Activated CD4-positive, alpha-beta T cell treated with anti-CD3 and anti-CD28 coated beads, Interleukin-2, amount 50 U/mL, for 4 hours (primary cell): ENCODE data around the gene SLC5A2.
"Not testable (repeated sequence)": the region's sequence is repeated elsewhere in the genome, so short reads cannot be mapped to it uniquely, and the experiment has no call there.

ENCODE experiments used
- DNase-seq, 2 experiments: peaks; one replicate each; pipeline ENCODE4 v3.0.0-alpha.2; 2020

The SLC5A2 gene

GRCh38 chr16:31530405-31530804, 47.5 kb downstream of the SLC5A2 start:
- no peak for DNase-seq

DNA sequence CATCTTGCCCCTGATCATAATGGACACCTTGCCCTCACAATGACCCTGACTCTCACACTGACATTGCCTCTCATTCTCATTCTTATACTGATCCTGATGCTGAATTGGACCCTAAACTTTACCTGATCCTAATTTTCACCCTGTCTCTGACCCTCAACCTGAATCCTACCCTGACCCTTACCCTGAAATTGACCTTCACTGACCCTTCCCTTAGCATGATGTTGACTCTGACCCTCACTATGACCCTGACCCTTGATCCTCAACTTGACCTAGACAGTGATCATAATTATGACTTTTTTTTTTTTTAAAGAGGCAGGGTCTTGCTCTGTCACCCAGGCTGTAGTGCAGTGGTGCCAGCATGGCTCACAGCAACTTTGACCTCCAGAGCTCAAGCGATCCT, 48.2 kb downstream of the SLC5A2 start:
- DNase-seq: no peak

DNA sequence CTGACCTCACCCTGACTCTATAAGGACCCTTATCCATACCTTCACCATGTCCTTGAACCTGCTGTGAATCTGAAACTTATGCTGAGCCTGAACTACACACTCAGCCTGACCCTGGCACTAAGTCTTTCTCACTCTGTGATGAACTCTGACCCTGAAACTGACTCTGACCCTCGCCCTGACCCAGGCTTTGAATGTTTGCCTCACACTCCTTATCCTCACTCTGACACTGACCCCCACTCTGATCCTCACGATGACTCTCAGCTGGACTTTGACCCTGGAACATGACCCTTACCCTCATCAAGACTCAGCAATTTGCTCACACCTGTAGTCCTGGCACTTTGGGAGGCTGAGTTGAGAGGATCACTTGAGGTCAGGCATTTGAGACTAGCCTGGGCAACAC, 49.2 kb downstream of the SLC5A2 start:
- DNase-seq: no peak

GRCh38 chr16:31532896-31533295, 50.0 kb downstream of the SLC5A2 start:
- DNase-seq: no peak

- DNase-seq: no peak
Observed at GRCh38 chr16:31535737-31536136, 52.8 kb downstream of the SLC5A2 start.

GRCh38 chr16:31536804-31537361, 54.0 kb downstream of the SLC5A2 start:
- no peak for DNase-seq

DNA sequence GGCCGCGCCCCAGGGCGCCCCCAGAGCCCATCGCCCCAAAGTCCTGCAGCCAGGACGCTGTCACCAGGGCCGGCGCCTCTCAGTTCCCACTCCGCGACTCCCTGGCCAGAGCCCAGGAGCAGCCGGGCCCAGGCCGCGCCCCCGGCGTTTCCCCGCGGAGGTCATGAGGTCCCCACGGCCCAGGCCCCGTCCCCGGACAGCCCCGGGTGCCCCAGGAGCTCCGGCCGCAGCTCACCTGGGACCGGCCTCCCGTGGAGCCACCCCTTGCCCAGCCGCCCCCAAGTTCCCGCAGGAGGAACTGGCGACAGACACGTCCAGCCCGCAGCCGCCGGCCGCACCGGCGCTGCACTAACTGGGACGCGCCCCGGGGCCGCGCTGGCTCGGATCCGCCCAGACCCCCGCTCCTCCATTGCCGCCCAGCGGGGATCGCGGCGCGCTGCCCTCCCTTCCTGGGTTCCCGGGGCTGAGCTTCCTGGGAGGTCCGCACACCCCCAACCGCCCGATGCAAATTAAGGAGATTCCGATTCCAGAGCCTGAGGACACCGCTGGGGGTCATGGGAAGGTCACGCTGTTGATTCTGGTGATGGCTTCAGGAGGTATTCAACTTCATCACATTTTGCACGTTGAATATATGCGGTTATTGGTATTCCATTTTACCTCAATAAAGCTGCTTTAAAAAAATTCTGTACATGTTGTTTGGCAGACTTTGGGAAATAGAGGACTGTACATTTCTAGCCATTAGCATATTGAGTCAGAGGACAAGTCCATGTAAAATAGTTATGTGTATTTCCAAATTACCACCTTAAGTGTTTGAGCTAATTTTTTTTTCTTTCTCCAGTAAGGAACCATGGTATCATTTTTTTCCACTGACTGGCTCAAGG, 54.7 kb downstream of the SLC5A2 start:
- no peak for DNase-seq

DNA sequence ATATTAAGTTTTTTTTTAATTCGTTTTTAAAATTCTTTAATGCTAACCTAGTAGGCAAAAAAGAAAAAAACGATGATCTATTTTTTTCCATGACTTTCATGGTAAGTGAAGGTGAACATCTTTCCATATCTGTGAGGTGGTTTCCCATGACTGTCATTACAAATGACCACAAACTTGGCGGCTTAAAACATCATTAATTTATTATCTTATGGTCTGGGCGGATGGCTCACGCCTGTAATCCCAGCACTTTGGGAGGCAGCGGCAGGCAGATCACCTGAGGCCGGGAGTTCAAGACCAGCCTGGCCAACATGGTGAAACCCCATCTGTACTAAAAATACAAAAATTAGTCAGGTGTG, 55.3 kb downstream of the SLC5A2 start:
- not testable (repeated sequence) for DNase-seq

- DNase-seq: not testable (repeated sequence)
Observed at GRCh38 chr16:31539762-31540161, 56.8 kb downstream of the SLC5A2 start.
